Caco-2 (cell line): Measurements from ENCODE around the gene TMEM208. TPM values are rescaled to one million over a fixed set of nuclear protein-coding genes. Genes with fewer than 3 reads are reported as not detected.

Experiments used
- BruUV-seq: library from RNA; stranded (reverse); fragments of 400-500 nt; replicated peaks from 2 replicates; lab custom pipeline; 2021; lab: Mats Ljungman, UMichigan
- CTCF ChIA-PET: fragments of 300-600 bp; sonication (Branson Sonifier 250); formaldehyde crosslinking; loops from one replicate; lab custom pipeline; 2022; ENCODE audit warnings: antibody characterized with exemption; lab: Charles Lee
- POLR2A ChIA-PET: fragments of 300-600 bp; sonication (Branson Sonifier 250); formaldehyde crosslinking; loops from one replicate; lab custom pipeline; 2022; ENCODE audit warnings: antibody characterized with exemption; lab: Charles Lee
- DNase-seq, 2 experiments: peaks; one replicate each; pipeline versions ENCODE4 v3.0.0 to v3.0.0-alpha.2; 2020 to 2022
- H3K27me3 ChIP-seq: replicated peaks from 2 replicates; pipeline ENCODE4 v1.6.0; 2011; ENCODE audit warnings: low read length; ENCODE audit not compliant: control insufficient read depth, insufficient read depth
- H3K36me3 ChIP-seq: 2 replicates; pipeline ENCODE4 v1.5.1; 2011; ENCODE audit warnings: low read length; ENCODE audit not compliant: control insufficient read depth, insufficient read depth
- H3K4me1 ChIP-seq: fragments of 250-450 bp; sonication (Bioruptor Pico); 2 replicates; pipeline ENCODE4 v1.5.1; 2020; ENCODE audit warnings: mild to moderate bottlenecking
- H3K4me3 ChIP-seq: 2 replicates; pipeline ENCODE4 v1.5.1; 2011; ENCODE audit warnings: low read depth, mild to moderate bottlenecking, control low read depth, low read length
- H3K9me3 ChIP-seq: fragments of 250-450 bp; sonication (Bioruptor Pico); 2 replicates; pipeline ENCODE4 v1.5.1; 2020; ENCODE audit warnings: mild to moderate bottlenecking, moderate library complexity
- H3K27ac Mint-ChIP-seq: one replicate; pipeline ENCODE4 v1.8.0; 2022; ENCODE audit warnings: mixed read lengths; ENCODE audit not compliant: unreplicated experiment
- H3K27me3 Mint-ChIP-seq: one replicate; pipeline ENCODE4 v1.8.0; 2022; ENCODE audit warnings: mixed read lengths; ENCODE audit not compliant: insufficient read depth, unreplicated experiment
- H3K36me3 Mint-ChIP-seq: one replicate; pipeline ENCODE4 v1.8.0; 2022; ENCODE audit warnings: mild to moderate bottlenecking, mixed read lengths; ENCODE audit not compliant: insufficient read depth, unreplicated experiment
- H3K4me1 Mint-ChIP-seq: one replicate; pipeline ENCODE4 v1.8.0; 2022; ENCODE audit warnings: low read depth, mixed read lengths; ENCODE audit not compliant: unreplicated experiment
- H3K4me3 Mint-ChIP-seq: one replicate; pipeline ENCODE4 v1.8.0; 2022; ENCODE audit warnings: mild to moderate bottlenecking, moderate library complexity, mixed read lengths; ENCODE audit not compliant: unreplicated experiment
- H3K9me3 Mint-ChIP-seq: one replicate; pipeline ENCODE4 v1.8.0; 2022; ENCODE audit warnings: mixed read lengths; ENCODE audit not compliant: unreplicated experiment
- intact Hi-C: fragments of 100-400 bp; cut with micrococcal nuclease; formaldehyde crosslinking; loops from one replicate; pipeline ENCODE4 v1.10.0; 2022; ENCODE audit not compliant: unreplicated experiment
- total RNA-seq: library from RNA; stranded (reverse); gene quantifications from 2 replicates; pipeline ENCODE4 v1.2.3, GENCODE V29; 2022
- TF ChIP-seq, protein P1 (sequence below), 2 experiments: fragments of 200-600 bp in 1 of 2; IDR thresholded peaks; 1 replicate in 1 of 2; 2 replicates in 1 of 2; pipeline versions ENCODE4 v1.5.1 to v1.8.0; 2011 to 2022; ENCODE audit warnings: antibody characterized with exemption in 1 of 2, control low read depth in 1 of 2, inconsistent platforms in 1 of 2, low read depth in 1 of 2, low read length in 1 of 2, mild to moderate bottlenecking in 1 of 2, moderate library complexity in 1 of 2; ENCODE audit not compliant: insufficient read depth in 1 of 2, severe bottlenecking in 1 of 2, unreplicated experiment in 1 of 2

Gene TMEM208
- total RNA-seq, 1 experiment from 2014 or later = 69.7 TPM

DNA sequence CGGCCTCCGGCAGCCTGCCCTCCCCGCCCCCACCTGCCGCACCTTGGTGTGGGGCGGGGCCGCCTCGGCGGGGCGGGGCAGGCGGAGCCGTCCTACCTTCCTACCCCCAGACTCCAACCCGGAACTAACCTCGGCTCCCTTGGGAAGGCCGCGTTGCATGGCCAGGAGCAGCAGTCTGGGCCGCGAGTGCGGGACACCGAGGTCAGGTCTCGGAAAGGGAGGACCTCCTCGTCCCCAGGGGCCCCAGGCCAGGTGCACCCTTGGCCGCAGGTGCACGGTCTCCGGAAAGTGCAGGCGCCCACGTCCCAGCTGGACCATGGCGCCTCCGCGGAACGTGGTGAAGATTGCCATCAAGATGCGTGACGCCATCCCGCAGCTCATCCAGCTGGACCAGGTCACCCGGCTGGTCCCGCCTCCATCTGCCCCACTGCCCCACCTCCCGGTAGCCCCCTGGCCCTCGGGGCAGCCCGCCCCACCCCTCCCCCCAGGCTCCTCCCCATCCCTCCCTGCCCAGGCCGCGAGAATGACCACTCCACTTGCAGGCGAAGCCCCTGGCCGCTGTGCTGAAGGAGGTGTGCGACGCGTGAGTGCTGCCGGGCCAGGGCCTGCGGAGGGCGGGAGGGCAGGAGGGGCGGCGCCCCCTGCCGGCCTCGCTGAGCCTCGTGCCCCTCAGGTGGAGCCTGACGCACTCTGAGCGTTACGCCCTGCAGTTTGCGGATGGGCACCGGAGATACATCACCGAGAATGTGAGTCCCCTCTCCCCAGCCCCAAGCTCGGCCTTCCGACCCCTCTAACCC is 27.7 kb upstream of the TMEM208 start, which contains the start of gene ELMO3:
Gene ELMO3, plus strand, starts transcription at position 121 of the 797 bp plus-strand sequence. Its CDS starts 196 bp downstream, at position 317.
- peak; percentile 88 for DNase-seq
- POLR2A ChIA-PET = interaction anchor here (0.8 to 1.4 kb wide), 3 partner anchors 14 to 47 kb away, joined by 3 to 4 read pairs (median 3); partner anchors contain the start of gene TMEM208
- intact Hi-C loops = loop anchor here (1.0 to 2.0 kb wide), 2 partner anchors 14 to 28 kb away; partner anchors contain the start of gene TMEM208
- CTCF ChIA-PET = interaction anchor here (0.6 to 2.7 kb wide), 10 partner anchors 10 to 289 kb away, joined by 3 to 24 read pairs (median 6); partner anchors contain the start of genes ATP6V0D1, FHOD1, NOL3 and SLC9A5
- Mint-ChIP-seq H3K4me3 (peak within 1 kb of the TSS; percentile 84), H3K36me3 (peaks cover 63% of the 10 kb centered on the region), H3K4me1 (peaks cover 23% of the 10 kb centered on the region), H3K9me3 (no peaks in the 10 kb centered on the region), H3K27ac (peak within 1 kb of the TSS; percentile 50), H3K27me3 (no peaks in the 10 kb centered on the region)
- Histone ChIP-seq H3K4me3 (peak within 1 kb of the TSS; percentile 95), H3K27me3 (no peaks in the 10 kb centered on the region), H3K9me3 (no peaks in the 10 kb centered on the region), H3K4me1 (peaks cover 27% of the 10 kb centered on the region), H3K36me3 (peaks cover 12% of the 10 kb centered on the region)
- TF ChIP-seq, protein P1, sequence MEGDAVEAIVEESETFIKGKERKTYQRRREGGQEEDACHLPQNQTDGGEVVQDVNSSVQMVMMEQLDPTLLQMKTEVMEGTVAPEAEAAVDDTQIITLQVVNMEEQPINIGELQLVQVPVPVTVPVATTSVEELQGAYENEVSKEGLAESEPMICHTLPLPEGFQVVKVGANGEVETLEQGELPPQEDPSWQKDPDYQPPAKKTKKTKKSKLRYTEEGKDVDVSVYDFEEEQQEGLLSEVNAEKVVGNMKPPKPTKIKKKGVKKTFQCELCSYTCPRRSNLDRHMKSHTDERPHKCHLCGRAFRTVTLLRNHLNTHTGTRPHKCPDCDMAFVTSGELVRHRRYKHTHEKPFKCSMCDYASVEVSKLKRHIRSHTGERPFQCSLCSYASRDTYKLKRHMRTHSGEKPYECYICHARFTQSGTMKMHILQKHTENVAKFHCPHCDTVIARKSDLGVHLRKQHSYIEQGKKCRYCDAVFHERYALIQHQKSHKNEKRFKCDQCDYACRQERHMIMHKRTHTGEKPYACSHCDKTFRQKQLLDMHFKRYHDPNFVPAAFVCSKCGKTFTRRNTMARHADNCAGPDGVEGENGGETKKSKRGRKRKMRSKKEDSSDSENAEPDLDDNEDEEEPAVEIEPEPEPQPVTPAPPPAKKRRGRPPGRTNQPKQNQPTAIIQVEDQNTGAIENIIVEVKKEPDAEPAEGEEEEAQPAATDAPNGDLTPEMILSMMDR (IDR thresholded peaks at IDR 0.05; ENCODE audit: insufficient read depth in 1 of 2, low read depth in 1 of 2, low read length in 1 of 2, severe bottlenecking in 1 of 2, unreplicated experiment in 1 of 2) = peak; percentile 74 to 87
- TSS peak; percentile 63 for BruUV-seq

DNA sequence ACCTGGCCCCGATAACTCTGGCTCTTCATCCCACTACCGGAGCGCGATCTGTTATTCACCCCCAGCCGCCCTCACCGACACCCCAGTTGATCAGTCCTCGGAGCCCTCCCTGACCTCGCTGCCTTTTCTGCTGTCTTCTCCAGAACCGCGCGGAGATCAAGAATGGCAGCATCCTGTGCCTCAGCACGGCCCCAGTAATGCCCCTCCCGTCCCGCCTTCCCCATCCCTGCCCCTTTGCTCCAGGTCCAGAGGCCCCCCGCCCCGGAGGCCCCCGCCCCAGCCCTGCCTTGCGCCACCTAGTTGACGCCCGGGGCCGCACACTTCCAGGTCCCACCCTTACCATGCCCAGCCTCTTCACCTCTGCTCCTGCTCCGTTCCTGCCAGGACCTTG is 27.1 kb upstream of the TMEM208 start:
- peak; percentile 71 to 73 for DNase-seq
- H3K36me3 Mint-ChIP-seq = peaks cover 59% of the 10 kb centered on the region
- BruUV-seq = no TSS peak
- no peaks in the 10 kb centered on the region for H3K9me3 Mint-ChIP-seq
- intact Hi-C loops = loop anchor here (1.0 to 2.0 kb wide), 2 partner anchors 15 to 27 kb away; partner anchors contain the start of gene TMEM208
- ChIA-PET POLR2A (interaction anchor here (0.9 to 1.4 kb wide), 3 partner anchors 27 to 48 kb away, joined by 3 to 4 read pairs (median 3); partner anchors contain the start of gene TMEM208), CTCF (interaction anchor here (0.6 to 2.7 kb wide), 4 partner anchors 28 to 1509 kb away, joined by 3 to 24 read pairs (median 6); partner anchors contain the start of genes FHOD1, SLC9A5 and TMEM208)
- Histone ChIP-seq H3K36me3 (peaks cover 8% of the 10 kb centered on the region), H3K4me3 (peak overlapping the region; percentile 95), H3K4me1 (peaks cover 27% of the 10 kb centered on the region), H3K27me3 (no peaks in the 10 kb centered on the region), H3K9me3 (no peaks in the 10 kb centered on the region)
- H3K4me3 Mint-ChIP-seq = peak overlapping the region; percentile 84
- H3K27ac Mint-ChIP-seq = peak overlapping the region; percentile 50
- no peaks in the 10 kb centered on the region for H3K27me3 Mint-ChIP-seq
- peaks cover 23% of the 10 kb centered on the region for H3K4me1 Mint-ChIP-seq
- TF ChIP-seq, protein P1 (IDR thresholded peaks at IDR 0.05; ENCODE audit: insufficient read depth in 1 of 2, low read depth in 1 of 2, low read length in 1 of 2, severe bottlenecking in 1 of 2, unreplicated experiment in 1 of 2) = peak; percentile 52 to 78

DNA sequence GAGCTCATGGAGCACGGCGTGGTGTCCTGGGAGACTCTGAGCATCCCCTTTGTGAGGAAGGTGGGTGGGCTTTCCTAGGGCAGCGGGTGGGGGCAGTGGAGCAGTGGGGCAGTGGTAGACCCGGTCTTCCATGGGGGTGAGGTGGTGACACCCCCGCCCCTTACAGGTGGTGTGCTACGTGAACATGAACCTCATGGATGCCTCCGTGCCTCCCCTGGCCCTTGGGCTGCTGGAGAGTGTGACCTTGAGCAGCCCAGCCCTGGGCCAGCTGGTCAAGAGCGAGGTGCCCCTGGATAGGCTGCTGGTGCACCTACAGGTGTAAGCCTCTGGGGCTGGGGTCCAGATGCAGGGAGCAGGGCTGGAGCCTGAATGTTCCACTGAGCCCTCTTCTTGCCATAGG is 26.4 kb upstream of the TMEM208 start:
- H3K27ac Mint-ChIP-seq = peak overlapping the region; percentile 50
- Histone ChIP-seq H3K4me1 (peaks cover 27% of the 10 kb centered on the region), H3K27me3 (no peaks in the 10 kb centered on the region), H3K9me3 (no peaks in the 10 kb centered on the region), H3K4me3 (peak overlapping the region; percentile 95), H3K36me3 (peaks cover 7% of the 10 kb centered on the region)
- intact Hi-C loops = no loop called here
- H3K4me1 Mint-ChIP-seq = peaks cover 23% of the 10 kb centered on the region
- BruUV-seq = no TSS peak
- H3K36me3 Mint-ChIP-seq = peaks cover 53% of the 10 kb centered on the region
- DNase-seq = no peak
- no peaks in the 10 kb centered on the region for H3K27me3 Mint-ChIP-seq
- H3K4me3 Mint-ChIP-seq = peak overlapping the region; percentile 84
- ChIA-PET CTCF (interaction anchor here (0.6 kb wide), 3 partner anchors 265 to 1508 kb away, joined by 3 to 5 read pairs (median 3); no protein-coding TSS in a partner anchor), POLR2A (interaction anchor here (0.9 kb wide), 1 partner anchor 49 kb away, joined by 3 read pairs; no protein-coding TSS in a partner anchor)
- TF ChIP-seq, protein P1 (IDR thresholded peaks at IDR 0.05; ENCODE audit: insufficient read depth in 1 of 2, low read depth in 1 of 2, low read length in 1 of 2, severe bottlenecking in 1 of 2, unreplicated experiment in 1 of 2) = no peak
- no peaks in the 10 kb centered on the region for H3K9me3 Mint-ChIP-seq
